Thyroid gland (tissue), 4 donors: ENCODE measurements around the gene IFFO2.

Experiments used
- CTCF ChIP-seq, 6 experiments: fragments of 200-600 bp in 3 of 6; fragments of 450-650 bp in 3 of 6; sonication (generic) in 3 of 6; IDR thresholded peaks; one replicate each; pipeline ENCODE4 v1.5.1; 2016 to 2019; ENCODE audit warnings: antibody characterized with exemption in 6 of 6, mild to moderate bottlenecking in 2 of 6, inconsistent platforms in 1 of 6, moderate library complexity in 1 of 6
- POLR2A ChIP-seq, 2 donors: fragments of 450-650 bp; IDR thresholded peaks; one replicate each; pipeline ENCODE4 v1.6.1; 2017; ENCODE audit warnings: antibody characterized with exemption in 2 of 2, mild to moderate bottlenecking in 2 of 2, moderate library complexity in 1 of 2

GRCh38 chr1:18947570-18947969, 8.9 kb downstream of the IFFO2 start:
- TF ChIP-seq CTCF (IDR thresholded peaks at IDR 0.05) (no peak), POLR2A (IDR thresholded peaks at IDR 0.05) (no peak)
